ENCODE data around the gene PXDN.
"Not testable (repeated sequence)": the region's sequence is repeated elsewhere in the genome, so short reads cannot be mapped to it uniquely, and the experiment has no call there.

Gene PXDN

DNA sequence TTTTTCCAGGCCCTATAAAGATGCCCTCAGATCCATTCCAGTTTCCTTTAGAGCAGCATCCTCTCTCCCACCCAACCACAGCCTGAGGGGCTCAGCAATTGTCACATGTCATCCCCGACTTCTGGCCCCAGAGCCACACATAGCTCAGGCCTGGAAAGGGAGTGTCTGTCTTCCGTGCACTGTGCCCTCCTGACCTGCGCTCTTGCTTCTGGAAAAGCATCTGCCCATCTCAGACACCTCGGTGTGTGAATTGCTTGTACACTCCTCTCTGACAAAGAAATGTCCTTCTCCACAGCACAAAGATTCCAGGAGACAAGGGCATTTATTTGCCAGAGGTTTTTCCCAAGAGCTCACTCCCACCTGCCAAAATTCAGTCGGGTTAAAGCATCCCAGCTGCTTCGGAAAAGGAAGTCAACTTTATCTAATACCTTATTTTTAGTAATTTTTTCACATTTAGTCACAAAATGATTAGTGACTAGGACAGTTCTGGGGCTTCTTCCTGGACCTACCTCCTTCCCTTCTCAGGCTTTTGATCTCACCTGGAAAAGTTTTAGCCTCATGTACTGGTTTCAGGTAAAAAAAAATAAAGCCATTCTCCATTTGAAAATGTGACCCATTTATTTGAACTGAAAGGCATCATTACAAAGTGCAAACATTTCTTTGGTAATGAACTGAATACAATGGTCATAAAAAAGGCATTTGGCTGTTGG lies 112.9 kb downstream of the PXDN start:
- no peak for DNase-seq (ENCODE audit: low read depth)

DNA sequence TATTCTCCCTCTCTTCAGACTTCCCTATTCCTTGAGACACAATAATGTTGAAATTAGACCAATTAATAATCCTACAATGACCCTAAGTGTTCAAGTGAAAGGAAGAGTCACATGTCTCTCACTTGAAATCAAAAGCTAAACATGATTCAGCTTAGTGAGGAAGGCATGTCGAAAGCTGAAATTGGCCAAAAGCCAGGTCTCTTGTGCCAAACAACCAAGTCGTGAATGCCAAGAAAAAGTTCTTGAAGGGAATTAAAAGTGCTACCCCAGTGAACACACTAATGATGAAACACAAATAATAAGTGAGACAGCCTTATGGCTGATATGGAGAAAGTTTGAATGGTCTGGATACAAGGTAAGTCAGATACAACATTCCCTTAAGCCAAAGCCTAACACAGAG lies 115.4 kb downstream of the PXDN start:
- no peak for DNase-seq (ENCODE audit: low read depth)

DNA sequence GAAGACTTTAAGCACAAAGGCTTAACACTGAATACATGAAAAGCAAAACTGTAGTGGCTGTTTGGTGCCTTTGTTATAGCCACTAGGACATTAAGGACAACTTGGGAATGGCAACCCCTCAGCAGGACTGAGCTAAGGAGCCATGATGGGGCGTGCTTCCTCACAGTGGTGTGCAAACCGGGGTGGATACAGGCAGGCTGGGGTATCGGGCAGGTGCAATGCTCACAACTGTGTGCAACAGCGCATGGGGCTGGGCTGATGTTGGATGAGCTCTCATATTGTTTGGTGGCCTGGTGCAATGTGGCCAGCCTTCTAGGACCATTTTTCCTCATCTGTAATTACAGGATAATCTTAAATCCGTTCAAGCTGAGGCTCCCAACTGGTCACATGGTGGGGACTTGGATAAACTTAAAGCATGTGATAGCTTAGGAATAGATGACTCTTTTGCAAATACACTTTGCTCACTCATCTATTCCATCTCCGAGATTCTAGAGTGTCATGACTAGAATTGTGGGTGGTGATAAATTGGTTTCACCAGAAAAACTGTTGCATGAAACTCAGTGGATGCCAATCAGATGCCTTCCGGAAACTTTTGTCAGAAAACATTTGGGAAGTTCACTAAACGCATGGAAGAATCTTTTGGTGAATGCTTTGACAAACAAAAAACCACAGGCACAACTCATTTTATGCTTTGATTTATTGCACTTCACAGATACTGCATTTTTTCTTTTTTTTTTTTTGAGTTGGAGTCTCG lies 116.5 kb downstream of the PXDN start:
- DNase-seq (ENCODE audit: low read depth) = no peak

DNA sequence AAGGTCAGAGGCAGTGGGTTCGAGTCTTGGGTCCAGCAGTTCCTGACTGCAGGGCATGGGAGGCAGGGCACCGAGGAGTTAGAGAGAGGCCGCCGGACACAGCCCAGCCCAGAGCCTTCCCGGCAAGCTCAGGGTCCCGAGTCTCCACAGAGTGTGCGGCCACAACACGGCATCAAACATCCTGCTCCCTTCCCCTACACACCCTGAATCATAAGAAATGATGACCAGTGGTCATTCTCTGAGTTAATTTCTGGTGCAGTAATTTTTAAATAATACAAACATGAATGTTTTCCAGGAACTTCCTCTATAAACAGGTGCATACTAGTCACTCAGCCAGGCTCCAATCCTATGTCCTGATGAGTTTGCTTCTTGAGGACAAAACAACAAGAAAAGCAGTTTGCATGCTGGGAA lies 118.0 kb downstream of the PXDN start:
- no peak for DNase-seq (ENCODE audit: low read depth)

DNA sequence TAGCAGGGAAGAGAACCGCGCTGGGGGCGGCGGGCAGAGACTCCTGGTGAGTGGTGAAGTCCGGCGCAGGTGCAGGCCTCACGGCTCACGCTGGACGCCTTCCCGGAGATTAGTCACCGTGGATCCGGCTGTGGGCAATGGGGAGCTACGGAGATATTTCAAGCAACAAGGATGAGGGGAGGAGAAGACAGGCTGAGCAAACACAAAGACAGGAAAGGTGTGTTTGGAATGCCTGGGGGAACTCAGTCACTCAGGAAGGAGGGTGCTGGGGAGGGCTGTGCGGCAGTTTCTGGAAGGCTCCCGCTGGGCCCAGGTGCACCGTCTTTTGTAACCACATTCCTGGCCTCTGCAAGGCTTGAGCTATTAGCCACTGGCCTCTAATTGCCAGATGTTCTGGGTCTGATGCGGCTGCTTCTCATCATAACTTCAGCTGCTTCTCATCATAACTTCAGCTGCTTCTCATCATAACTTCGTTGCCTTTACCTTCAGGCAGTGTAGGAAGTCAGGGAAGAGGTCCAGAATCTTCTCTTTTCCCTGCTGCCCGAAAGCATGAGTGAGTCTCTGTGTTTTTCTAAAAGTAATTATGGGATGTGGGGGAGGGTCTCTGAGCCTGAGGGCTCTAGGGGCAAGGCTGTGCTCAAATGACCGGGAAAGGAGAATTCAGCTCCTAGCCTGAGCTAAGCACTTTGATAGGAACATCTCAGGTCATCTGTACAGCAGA lies 118.9 kb downstream of the PXDN start:
- no peak for DNase-seq (ENCODE audit: low read depth)

DNA sequence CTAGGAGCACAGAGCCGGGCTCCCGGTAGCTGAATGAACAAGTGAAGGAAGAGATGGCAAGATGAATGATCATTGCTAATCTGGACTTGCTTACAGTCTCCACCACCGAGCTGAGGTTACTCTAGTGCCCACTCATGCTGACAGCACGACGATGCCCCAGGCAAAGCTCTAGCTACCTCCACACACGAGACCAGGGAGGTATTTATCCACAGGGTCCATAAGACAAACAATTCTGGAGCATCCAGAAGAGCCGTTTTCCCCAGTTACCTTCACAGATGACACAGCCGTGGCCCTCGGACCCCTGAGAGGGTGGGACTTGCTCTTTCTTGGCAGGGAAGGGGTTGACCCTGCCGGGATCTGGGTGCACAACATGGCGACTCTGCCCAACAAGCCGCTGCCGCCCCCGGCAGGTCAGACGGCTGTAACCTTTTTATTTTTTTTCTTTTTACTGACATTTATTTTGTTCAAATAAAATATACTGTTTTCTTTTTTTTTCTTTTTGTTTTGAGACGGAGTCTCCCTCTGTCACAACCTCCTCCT lies 120.3 kb downstream of the PXDN start:
- DNase-seq (ENCODE audit: low read depth) = no peak

DNA sequence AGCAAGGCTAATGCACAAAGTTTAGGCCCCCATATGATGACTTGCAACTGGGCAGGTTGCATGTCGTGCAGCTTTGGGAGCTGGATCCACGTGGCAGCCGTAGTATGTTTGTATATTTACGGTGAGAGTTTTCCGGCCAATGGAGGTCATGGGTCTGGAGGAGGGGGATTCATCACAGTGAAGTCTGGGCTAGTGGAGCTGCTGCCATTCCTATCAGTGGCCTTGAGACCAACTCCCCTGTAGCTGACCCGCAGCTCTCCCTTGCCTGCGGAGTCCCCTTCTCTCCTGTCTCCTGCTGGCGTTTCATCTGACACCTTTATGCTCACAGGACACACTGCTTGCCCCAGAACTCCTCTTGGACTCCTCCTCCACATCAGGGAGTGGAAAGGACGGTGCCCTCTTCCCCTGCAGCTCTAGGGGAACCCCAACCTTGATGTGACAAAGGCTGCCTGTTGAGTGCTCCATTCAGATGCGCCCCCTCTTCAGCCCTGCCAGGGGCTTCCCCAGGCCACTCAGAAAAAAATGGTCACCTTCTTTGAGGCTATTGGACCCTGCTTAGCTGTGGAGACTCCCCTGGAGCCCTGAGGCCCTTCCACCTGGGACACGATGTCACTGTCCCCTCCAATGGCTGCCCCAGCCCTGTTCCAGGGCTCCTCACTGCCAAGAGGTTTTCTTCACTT lies 121.7 kb downstream of the PXDN start:
- DNase-seq (ENCODE audit: low read depth) = no peak

DNA sequence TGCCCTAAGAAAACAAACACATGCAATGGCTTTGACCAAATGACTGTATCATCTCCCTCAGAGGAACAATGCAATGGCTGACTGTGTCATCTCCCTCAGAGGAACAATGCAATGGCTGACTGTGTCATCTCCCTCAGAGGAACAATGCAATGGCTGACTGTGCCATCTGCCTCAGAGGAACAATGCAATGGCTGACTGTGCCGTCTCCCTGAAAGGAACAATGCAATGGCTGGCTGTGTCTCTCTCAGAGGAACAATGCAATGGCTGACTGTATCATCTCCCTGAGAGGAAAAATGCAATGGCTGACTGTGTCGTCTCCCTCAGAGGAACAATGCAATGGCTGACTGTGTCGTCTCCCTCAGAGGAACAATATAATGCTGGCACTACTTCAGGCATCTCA lies 122.3 kb downstream of the PXDN start:
- not testable (repeated sequence) for DNase-seq (ENCODE audit: low read depth)

DNA sequence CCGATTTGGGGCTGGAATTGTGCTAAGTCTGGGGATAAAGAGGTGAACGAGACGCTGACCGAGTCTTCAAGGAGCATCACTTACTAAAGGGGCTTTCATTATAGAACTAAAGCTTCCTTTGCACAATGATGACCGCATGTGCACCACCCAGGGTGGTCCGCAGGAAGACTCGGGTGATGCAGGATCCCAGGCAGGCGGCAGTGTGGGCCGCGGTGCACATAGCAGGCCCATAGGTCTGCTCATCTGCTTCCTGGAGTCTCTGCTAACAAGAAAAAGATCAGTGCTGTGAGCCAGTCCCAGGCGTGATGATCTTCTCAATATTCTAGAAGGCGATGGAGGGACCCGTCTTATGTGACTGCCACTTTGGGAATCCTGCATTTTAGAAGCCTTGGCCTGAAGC lies 122.8 kb downstream of the PXDN start:
- DNase-seq (ENCODE audit: low read depth) = no peak

DNA sequence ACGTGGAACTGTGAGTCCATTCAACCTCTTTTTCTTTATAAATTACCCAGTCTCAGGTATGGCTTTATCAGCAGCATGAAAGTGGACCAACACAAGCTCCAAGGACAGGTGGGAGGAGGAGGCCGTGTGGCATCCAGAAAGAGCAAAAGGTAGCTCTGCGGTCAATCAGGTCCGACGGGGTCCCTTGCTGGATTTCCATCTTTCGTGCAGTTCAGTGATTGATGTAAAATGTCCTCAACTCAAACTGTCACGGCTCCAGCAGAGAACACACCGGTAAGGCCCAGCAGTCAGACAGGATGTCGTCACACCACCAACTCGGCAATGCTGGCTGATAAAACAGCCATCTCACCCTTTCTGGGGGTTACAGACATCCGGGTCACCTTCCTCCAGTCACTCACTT lies 123.3 kb downstream of the PXDN start:
- DNase-seq (ENCODE audit: low read depth) = no peak

DNA sequence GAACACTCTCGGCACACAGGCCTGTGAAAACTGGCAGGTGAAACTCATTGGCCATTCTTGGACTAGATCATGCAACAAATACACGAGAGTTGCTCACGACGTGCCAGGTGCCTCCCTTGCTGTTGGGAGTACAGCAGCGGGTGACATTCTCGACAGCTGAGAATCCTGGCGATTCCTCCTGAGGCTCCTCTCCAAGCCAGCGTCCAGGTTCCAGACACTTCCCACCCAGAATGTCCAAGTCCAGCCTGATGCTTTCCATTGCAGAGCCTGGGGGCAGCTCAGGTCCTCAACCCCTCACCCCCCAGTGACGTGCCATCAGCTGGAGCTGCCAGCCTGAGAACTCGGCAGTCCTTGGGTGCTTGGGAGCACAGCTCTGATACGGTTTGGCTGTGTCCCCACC lies 124.2 kb downstream of the PXDN start:
- no peak for DNase-seq (ENCODE audit: low read depth)

DNA sequence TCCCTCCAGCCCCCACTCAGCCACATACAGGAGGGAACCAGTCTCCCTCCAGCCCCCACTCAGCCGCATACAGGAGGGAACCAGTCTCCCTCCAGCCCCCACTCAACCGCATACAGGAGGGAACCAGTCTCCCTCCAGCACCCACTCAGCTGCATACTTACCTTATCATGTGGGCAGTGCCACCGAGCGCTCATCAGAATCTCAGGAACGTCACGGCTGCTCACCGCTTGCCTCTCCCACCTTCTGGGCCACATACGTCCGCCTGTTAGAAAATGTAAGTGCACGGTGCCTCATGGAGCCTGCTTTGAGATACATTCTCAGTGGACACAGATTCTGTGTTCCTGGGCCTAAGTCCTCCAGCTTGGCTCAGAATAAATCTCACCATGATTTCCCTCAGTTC lies 124.8 kb downstream of the PXDN start:
- no peak for DNase-seq (ENCODE audit: low read depth)

DNA sequence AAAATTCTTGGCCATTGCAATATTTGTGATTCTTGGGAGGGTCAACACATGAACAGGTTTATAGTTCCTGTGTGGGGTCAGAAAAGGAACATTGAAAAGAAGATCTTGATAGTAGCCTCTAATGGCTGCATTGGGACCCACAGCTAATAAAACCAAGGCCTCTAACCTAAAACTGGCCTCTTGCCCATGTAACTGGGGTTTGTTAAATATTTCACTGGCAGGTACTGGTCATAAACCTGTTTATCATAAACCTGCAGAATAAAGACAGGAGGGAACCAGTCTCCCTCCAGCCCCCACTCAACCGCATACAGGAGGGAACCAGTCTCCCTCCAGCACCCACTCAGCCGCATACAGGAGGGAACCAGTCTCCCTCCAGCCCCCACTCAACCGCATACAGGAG lies 125.3 kb downstream of the PXDN start:
- no peak for DNase-seq (ENCODE audit: low read depth)

DNA sequence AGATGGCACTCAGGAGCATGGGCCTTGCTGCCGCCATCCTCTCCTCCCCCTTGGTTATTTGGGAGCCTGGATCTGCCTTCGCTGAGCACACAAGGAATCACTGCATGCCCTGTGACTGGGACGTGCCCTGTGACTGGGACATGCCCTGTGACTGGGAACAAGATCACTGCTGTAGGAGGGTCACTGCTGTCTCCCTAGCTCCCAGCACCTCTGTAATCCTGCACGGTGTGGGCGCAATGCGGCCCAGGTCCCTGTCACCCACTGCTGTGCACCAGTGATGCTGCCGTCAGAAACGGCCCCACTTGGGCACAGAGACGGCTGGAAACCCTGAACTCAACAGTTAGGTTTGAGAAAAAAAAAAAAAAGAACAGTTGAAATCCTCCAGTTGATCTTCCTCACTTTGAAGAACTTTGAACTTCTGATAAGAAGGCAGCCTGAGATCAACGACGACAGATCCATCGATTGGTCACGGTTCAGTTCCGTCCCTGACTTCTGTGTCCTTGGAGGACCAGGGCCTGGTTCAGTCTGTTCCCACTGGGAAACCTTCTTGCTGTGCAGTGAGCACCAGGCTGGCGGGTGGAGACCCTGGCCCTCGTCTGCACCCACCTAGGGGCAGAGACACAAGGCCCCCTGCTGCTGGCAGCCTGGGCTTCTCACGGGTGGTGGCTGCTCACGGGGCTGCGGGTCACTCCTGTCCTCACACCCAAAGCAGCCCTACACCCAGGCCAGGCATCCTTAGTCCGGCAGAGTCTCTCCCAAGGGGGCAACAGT lies 125.9 kb downstream of the PXDN start:
- DNase-seq (ENCODE audit: low read depth) = no peak

DNA sequence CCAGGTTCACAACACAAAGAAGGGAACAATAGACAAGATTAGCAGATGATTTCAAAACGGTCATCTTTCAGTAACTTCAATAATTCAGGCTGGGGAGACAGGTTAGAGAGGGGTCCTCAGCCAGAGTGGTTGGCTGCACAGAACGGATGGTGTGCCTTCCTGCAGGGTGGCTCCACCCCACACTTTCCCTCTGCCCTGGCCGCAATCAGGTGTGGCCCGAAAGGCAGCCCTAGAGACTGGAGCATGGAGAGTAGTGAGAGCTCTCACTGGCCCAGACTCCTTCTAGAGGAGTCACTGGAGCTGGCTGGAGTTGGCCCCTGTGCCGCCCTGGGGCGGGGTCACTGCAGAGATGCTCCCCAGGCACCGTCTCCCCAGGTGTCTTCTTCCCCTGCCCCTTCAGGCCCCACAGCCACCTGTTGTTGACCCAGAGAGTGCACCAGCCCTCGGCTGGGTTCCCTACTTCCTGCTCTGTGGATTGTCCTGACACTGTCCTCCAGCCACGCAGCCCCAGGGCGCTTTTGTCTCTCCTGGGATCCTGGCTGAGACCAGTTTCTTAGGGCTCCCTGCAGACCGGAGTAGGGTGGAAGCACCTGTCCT lies 126.8 kb downstream of the PXDN start:
- no peak for DNase-seq (ENCODE audit: low read depth)

DNA sequence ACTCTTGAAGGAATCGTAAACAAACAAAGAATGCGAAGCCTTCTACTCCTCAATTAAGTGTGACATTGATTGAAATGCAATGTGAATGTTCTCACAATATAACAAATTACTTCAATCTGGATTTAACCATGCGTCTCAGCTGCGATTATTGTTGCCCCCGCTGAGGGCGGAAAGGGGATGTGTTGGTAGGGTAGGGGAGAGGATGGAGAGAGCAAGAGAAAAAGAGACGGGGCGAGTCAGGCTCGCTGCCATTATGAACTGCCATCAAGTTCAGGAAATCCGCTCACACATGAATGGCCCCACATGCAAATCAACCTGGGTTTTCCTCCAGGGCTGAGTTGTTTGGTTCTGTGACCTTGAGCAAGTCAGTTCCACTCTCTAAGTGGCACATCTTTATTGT lies 129.8 kb downstream of the PXDN start:
- no peak for DNase-seq (ENCODE audit: low read depth)

DNA sequence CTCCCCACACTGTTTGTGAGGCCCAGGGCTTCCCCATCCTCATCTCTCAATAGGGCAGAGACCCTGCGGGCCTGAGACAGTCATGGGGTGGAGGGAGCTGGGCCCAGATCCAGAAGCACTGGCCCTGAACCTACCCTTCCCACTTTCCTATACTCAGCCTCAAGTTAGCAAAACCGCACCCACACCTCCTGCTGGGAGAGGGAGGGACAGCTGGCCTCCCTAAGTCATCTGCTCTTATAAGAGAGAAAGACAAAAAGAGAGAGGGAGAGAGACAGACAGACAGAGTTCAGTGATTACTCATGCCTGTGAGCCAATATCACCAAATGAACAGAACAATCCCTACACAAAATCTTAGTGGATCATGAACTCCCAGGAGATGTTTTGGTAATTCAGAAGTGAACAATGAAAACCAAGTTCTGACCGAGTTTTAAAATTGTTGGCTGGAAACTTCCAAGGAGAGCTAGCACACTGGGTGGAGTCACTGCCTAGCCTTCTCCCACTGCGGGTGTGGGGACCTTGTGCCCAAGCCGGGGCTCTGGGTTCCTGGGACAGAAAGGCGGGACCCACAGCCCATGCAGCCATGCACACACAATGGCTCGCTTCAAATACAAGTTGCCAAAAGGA lies 130.5 kb downstream of the PXDN start:
- no peak for DNase-seq (ENCODE audit: low read depth)

DNA sequence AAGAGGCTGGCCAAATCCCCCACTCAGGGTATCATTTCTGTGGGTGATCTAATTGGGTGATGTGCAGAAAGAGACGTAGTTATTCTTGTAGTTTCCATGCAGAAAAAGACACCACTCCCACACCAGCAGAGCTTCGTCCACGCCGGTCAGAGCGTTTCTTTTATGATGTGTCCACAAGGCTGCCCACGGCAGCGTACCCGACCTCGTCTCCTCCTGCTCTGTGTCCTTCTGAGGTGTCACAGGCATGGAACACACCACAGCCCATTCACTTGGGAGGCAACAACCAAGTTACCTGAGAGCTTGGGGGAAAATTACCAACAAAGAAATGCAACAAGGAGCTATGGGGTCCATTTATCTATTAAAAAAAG lies 131.3 kb downstream of the PXDN start:
- DNase-seq (ENCODE audit: low read depth) = no peak

DNA sequence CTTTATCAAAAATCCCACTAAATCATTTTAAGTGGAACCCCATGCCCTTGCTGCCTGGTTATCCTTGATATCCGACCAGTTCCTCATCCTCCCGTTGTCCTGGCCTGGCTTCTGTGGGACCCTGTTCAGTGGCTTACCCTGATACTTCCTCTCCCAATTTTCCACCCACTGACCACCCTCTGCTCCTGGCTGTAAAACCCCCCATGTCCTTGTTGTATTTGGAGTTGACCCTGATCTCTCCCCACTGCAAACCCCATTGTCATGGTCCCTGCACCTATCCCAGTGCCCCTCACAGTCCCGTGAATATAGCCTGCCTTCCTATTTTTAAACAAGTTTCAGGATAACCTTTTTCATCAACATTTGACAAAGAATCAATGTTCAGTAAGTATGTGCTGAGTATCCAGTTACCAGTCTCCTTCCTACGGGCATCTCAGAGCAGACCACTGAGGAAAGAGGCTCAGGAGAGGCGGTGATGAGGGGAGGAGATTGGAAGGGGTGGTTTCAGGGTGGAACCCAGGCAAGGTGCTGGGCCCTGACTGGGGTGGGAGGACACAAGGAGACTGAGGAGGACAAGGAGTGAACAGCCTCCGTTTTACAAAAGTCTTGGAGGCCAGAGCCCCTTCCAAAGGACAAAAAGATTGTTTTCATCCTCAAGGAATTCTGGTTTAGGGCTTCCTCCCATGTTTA lies 131.8 kb downstream of the PXDN start:
- DNase-seq (ENCODE audit: low read depth) = no peak

DNA sequence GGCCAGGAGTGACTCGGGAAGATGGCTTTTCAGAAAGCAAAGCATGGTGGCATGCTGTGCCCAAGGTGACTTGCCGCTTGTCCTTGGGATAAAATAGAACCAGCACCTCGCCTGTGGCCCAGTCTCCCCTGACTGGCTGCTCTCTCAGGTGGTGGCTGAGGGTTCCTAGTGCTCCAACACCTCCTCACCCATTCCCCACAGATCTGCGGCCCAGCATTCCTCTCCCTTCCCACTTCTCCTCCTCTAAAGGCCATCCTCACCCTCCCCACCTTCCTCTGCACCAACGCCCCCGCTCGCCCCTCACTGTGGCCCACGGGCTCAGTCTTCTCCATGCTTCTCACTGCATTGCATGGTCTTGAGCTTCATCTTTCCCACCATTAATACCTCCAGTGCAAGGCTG lies 132.4 kb downstream of the PXDN start:
- DNase-seq (ENCODE audit: low read depth) = no peak

Measured in T follicular helper cell (primary cell).